GM18499 (cell line): ENCODE results near the gene GABRD.
"Not testable (repeated sequence)": the region's sequence is repeated elsewhere in the genome, so short reads cannot be mapped to it uniquely, and the experiment has no call there.

Source experiments
- ATAC-seq: cut with Tn5 transposase; IDR thresholded peaks from one replicate; pipeline ENCODE4 v1.9.1; 2021; ENCODE audit warnings: moderate number of reproducible peaks; ENCODE audit not compliant: insufficient read depth, unreplicated experiment

The GABRD gene, protein sequence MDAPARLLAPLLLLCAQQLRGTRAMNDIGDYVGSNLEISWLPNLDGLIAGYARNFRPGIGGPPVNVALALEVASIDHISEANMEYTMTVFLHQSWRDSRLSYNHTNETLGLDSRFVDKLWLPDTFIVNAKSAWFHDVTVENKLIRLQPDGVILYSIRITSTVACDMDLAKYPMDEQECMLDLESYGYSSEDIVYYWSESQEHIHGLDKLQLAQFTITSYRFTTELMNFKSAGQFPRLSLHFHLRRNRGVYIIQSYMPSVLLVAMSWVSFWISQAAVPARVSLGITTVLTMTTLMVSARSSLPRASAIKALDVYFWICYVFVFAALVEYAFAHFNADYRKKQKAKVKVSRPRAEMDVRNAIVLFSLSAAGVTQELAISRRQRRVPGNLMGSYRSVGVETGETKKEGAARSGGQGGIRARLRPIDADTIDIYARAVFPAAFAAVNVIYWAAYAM

DNA sequence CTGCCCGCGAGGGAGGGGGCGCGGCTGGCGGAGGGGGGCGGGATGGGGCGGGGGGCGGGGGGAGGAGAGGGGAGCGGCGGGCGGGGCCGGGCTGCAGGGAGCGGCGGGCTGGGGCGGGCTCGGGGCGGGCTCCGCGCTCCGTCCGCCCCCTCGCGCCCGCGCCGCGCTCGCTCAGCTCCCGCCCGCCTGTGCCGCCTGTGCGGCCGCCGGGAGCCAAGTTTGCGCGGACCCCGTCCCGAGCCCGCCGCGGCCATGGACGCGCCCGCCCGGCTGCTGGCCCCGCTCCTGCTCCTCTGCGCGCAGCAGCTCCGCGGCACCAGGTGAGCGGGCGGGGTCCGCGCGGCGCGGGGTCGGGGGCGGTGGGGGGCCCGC lies at the start of gene GABRD:
TSS of gene GABRD (plus strand) at position 174 of the 372 bp plus-strand sequence. CDS start at position 253, 79 bp downstream.
- ATAC-seq: no peak

DNA sequence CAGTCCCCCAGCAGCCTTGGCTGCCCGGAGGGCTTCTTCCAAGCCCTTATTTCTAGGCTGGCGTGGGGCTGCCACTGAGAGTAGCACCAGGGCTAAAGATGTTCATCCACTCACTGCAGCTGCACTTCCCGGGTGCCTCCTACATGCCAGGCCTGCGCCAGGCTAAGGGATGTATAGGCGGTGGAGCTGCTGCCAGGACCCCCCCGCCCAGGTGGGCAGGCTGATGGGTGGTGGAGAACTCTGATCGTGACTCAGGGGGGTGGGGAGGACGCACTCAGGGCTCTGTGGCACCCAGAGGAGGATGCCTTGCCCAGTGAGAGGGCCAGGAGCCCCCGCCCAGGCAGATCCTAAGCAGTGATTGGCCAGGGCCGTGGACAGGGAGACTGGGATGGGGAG lies 49.6 kb upstream of the GABRD start:
- ATAC-seq: no peak

DNA sequence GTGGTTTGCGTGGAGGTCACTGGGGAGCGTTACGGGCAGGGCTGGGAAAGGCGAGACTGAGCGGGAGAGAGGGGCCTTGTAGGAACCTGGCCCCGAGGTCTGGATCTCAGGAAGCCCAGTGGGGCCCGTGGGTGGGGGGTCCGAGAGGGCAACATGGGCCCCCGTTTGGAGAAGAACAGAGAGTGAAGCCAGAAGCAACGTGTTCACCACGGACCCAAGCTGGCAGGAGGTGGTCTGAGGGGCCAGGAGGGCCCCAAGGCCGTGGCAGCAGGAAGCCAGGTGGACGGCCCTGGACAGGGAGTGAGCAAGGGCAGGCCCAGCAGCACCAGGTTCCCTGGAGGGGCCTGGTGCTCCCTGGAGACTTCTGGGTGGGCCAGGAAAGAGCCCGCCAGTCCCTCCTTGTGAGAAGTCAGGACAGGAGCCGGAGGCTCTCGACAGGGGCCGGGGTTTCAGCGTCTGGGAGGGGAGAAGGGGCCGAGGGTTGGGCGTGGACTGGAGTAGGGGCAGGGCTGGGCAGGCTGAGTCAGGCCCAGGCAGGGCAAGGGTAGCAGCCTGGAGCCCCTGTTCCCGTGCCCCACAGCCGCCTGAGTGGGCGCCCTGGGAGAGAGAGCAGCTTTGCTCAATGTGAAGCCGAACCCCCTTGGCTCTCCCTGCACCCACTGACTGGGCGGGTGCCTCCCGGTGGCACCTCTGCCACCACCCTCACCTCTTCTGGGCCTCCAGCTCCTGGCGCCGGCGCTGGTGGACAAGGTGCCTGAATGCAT lies 49.0 kb upstream of the GABRD start:
- no peak for ATAC-seq

DNA sequence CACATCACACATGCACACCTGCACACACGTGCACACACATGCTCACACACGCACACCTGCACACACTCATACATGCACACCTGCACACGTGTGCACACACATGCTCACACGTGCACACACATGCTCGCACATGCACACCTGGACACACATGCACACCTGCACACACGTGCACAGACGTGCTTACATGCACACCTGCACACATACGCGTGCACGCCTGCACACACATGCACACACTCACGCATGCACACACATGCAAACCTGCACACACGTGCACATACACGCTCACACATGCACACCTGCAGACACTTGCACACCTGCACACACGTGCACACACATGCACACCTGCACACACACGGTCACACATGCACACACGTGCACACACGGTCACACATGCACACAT lies 48.1 kb upstream of the GABRD start:
- no peak for ATAC-seq

DNA sequence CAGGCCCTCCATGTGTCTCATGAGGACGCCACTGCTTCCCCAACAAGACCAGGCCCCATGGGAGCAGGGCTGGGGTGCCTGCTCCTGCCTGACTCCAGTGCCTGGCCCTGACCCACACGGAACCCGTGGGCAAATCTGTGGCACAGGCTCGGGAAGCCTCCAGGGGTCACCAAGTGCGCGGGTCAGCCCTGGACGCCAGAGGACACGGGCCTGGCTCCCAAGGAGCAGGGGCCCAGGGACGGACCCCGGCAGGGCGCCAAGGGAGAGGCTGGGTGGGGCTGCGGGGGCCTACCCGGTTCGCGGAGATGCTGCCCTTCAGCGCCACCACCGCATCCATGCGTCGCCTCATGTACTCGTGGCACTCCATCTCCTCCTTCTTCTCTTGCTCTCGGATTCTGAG lies 47.5 kb upstream of the GABRD start:
- ATAC-seq: no peak

DNA sequence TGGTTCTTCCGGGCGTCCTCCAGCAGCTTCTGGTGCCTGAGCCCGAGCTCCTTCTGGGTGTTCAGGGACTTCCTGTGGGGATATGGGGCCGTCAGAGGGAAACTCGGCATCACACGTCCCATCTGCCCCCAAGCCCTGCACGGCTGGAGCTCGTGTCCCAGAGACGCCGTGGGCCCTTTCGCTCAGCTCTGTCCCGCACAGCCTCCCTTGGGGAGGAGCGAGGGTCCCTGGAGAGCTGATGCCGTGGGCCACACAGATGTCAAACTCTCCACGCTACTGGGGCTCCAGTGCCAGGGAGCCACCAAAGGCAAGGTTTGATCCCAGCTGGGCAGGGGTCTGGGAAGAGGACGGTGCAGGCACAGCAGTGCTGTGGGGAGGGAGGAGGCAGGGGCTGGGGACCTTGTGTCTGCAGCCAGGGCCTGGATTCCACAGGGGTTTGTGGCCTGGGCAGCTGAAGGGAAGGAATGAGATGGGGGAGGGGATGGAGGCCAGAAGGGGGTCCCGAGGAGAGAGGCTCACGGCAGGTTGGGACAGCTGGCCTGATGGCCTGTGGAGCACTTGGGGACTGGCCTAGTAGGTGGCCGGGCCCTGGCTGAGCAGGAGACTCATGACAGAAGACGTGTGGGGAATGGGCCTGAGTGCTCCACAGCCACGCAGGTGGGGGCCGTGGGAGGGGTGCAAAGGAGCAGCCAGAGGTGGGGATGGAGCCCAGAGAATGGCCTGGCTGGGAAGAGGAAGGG lies 46.0 kb upstream of the GABRD start:
- no peak for ATAC-seq

DNA sequence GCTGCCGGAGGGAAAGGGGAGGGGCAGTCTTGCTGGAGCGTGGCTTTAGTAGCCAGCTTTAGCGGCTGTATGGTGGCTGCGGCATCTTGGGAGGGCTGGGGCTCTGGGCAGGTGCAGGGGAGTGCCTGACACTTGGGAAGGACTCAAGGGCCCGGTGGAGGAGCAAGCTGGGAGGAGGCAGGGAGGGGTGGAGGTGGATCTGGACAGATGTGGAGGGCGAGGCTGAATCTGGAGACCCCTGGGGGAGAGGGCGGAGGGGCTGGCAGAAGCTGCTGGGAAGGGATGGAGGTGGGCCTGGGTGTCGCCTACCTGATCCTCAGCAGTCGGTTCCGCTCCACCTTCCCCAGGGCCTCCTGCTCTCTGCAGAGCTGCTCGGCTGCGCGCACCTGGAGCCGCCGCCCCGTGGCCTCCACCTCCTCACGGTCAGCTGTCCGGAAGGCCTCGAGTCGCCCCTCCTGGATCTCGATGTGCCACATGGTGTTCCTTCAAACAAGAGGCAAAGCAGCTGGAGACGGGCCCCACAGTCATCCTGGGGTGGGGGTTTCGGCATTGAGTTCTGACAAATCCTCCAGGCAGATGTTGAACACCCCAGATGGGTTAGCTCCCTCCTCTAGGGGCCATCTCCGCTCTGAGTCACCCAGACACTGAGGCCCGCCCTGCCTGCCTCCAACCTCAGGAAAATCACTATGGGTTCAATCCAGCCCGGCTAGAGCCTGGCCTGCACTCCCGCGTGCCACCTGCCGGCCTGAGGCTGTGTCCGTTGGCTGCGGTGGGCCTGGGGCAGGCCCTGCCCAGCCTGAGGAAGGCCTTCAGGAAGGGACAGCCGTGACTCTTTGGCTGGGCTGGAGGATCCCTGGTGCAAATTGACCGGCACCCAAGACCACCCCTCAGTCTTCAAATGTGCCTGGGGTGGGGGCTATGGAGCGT lies 45.2 kb upstream of the GABRD start:
- no peak for ATAC-seq

DNA sequence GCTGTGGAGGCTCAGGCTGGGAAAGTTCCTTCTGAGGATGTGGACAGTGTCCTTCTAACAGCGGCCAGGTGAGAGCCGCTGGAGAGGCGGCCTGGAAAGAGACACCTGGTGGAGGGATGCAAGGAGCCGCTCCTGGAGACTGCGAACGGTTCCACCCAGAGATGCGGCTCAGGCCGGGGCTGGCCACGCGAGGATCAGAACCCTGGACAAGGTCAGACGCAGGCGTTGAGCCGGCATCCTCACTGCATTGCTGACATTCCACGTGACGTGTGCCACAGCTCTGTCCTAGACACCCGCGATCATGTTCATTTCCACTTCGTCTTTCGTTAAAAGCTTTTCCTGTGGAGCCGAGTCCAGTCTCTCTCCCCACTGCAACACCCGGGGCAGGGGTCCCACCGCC lies 44.3 kb upstream of the GABRD start:
- ATAC-seq: no peak

DNA sequence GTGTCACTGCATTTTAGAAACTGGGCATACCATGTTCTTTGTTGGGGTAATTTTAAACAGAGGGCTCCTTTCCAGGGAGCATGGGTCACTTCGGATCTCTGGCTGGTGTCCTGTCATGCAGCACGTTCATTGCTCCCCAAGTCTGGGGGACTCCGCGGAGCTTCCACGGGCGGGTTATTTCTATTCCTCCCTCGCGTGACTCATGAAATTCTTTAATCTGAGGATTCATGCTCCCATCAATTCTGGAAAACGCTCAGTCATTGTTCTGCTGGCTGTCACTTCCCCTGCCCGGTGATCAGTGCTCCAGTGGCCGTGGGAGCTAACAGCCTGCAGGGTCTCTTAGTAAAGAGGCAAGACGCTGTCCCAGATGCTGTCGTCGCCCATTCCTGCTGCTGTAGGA lies 43.6 kb upstream of the GABRD start:
- ATAC-seq: no peak

DNA sequence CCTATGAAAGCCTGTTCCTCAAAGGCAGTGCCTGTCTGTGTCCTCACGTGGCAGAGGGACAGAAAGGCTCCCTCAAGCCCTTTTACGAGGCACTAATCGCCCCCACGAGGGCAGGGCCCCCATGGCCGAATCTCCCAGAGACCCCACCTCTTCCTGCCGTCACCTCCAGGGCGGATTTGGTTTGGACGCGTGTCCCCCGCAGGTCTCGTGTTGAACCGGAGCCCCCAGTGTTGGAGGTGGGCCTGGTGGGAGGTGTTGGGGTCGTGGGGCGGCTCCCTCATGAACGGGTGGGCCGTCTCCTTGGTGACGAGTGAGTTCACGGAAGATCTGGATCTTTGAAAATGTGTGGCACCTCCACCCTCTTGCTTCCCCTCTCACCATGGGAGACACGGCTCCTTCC lies 43.1 kb upstream of the GABRD start:
- ATAC-seq: no peak

DNA sequence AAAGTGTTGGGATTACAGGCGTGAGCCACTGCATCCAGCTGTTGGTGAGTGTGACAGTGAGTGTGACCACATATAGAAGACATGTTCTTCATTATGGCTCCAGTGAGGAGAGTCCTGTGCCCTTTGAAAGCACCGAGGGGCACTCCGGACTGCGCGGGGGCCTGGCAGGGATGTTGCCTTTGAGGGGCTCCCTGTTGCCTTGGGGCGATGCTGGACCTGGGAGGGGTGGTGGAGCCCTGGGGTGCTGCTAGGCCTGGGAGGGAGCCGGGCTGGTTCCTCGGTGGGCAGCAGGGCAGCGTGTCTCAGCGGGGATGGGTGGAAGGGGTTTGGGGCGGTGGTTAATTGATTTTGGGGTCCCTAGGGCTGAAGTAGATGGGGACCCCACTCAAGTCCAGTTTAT lies 41.0 kb upstream of the GABRD start:
- no peak for ATAC-seq

DNA sequence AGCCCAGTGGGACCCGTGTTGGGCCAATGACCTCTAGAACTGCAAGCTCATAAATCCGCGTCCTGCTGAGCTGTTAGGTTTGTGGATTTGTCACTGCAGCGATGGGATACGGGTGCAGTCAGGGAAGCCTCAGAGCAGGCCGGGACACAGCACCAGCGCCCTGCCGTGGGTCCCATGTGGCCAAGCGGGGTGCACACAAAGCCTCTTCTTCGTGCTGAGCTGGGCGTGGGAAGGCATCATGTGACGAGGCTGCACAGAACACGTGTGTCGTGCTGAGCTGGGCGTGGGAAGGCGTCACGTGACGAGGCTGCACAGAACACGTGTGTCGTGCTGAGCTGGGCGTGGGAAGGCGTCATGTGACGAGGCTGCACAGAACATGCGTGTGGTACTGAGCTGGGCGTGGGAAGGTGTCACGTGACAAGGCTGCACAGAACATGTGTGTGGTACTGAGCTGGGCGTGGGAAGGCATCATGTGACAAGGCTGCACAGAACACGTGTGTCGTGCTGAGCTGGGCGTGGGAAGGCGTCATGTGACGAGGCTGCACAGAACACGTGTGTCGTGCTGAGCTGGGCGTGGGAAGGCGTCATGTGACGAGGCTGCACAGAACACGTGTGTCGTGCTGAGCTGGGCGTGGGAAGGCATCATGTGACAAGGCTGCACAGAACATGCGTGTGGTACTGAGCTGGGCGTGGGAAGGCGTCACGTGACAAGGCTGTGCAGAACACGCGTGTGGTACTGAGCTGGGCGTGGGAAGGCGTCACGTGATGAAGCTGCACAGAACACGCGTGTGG lies 40.3 kb upstream of the GABRD start:
- not testable (repeated sequence) for ATAC-seq

DNA sequence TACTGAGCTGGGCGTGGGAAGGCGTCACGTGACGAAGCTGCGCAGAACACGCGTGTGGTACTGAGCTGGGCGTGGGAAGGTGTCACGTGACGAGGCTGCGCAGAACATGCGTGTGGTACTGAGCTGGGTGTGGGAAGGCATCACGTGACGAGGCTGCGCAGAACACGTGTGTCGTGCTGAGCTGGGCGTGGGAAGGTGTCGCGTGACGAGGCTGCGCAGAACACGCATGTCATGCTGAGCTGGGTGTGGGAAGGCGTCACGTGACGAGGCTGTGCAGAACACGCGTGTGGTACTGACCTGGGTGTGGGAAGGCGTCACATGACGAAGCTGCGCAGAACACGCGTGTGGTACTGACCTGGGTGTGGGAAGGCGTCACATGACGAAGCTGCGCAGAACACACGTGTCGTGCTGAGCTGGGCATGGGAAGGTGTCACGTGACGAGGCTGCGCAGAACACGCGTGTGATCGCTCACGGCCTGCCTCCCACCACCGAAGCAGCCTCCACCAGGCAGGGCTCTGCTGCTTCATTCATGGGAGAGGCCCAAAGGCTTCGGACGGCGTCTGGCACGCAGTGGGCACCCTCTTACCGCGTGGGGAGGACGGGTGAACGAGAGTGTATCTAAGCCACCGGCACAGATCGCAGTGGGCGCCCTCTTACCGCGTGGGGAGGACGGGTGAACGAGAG lies 39.5 kb upstream of the GABRD start:
- ATAC-seq: no peak

DNA sequence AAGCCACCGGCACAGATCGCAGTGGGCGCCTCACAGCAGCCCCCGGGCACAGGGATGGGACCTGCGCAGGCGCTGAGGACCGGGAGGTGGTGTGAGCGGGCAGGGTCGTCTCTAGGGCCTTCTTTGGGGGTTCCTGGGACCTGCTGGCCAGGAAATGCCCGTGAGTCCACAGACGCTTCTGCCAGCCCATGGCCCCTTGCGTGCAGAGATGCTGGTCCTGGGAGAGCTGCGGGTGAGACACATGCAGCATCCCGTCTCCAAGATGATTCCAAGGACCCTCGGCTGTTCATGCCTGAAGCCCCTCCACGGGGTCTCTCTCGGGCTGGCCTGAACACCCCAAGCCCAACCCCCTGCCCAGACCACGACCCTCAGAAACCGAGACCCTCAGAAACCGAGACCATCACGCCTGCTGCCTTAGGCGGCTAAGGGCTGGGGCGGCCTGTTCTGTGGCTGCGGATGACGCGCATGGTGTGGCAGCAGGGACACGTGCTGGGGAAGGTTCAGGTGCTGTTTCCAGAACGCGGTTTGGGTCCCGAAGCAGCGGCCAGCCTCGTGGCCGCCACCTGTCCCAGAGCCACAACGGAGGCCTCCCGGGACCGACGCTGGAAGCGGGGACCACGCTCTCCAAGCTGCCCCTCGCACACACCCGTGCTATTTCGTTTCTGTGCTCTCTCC lies 38.5 kb upstream of the GABRD start:
- ATAC-seq: no peak

DNA sequence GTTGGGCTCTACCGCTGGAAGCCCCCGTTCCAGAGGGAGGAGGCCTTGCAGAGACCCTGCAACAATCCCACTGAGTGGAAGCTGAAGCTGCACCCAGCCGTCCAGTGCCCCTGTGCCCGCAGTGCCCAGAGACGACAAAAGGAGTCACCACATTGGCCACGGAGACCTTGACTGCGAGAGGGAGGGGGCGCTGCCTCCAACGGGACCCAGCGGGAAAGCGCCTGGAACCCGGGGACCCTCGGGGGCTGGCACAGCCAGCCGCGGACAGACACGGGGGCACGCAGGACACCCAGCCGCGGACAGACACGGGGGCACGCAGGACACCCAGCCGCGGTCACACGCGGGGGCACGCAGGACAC lies 38.0 kb upstream of the GABRD start:
- no peak for ATAC-seq

DNA sequence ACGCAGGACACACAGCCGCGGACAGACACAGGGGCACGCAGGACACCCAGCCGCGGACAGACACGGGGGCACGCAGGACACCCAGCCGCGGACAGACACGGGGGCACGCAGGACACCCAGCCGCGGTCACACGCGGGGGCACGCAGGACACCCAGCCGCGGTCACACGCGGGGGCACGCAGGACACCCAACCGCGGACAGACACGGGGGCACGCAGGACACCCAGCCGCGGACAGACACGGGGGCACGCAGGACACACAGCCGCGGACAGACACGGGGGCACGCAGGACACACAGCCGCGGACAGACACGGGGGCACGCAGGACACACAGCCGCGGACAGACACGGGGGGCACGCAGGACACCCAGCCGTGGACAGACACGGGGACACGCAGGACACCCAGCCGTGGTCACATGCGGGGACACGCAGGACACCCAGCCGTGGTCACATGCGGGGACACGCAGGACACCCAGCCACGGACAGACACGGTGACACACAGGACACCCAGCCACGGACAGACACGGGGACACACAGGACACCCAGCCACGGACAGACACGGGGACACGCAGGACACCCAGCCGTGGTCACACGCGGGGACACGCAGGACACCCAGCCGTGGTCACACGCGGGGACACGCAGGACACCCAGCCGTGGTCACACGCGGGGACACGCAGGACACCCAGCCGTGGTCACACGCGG lies 37.4 kb upstream of the GABRD start:
- ATAC-seq: not testable (repeated sequence)

DNA sequence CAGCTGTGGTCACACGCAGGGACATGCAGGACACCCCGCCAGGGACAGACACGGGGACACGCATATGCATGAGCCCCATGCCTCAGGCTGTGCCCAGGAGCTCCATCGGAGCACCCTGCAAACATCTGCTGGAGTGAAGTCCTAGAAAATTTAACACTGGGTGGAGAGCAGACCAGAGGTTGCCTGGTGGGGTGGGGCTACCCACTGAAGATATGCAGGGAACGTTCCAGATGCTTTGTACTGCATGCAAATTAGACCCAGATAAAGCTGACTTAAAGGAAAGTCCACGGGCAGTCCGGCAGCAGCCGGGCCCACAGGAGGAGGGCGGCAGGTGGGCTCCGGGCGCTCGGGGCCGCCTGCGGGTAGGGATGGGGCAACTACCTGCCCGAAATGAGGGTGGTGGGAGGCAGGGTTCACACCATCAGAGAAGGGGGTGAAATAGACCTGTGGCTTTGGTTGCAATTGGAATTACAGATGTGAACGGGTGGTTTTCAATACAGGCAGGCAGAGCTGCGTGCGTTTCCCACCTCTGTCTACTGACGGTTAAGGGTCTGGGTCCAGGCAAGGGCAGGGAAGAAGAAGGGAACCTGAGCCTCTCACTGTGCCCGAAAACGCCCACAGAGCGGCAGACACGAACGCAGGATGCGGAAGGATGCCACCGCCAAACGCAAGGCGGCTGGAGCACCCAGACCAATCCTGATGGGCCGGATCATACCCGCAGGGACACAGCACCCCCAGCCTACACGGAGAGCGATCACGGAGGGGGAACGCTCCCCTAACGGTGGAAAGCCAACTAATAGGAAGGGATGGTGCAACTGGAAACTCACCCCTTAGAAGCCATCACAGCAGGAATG lies 36.5 kb upstream of the GABRD start:
- no peak for ATAC-seq
